Stimulated activated CD4-positive, alpha-beta T cell treated with anti-CD3 and anti-CD28 coated beads, Interleukin-4, amount 100 ng/mL, for 48 hours (primary cell): ENCODE results near the gene RARRES1.

Experiments used
- DNase-seq, 2 donors: peaks; one replicate each; pipeline ENCODE4 v3.0.0-alpha.2; 2020; ENCODE audit warnings: low read depth in 2 of 2

The RARRES1 gene, protein sequence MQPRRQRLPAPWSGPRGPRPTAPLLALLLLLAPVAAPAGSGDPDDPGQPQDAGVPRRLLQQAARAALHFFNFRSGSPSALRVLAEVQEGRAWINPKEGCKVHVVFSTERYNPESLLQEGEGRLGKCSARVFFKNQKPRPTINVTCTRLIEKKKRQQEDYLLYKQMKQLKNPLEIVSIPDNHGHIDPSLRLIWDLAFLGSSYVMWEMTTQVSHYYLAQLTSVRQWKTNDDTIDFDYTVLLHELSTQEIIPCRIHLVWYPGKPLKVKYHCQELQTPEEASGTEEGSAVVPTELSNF

GRCh38 chr3:158731938-158732855 lies at the start of gene RARRES1:
Gene RARRES1, minus strand, starts transcription at chr3:158732457. Its CDS starts 42 bp downstream, at chr3:158732415.
- DNase-seq = peak; percentile 36 to 42

GRCh38 chr3:158781849-158782248 lies 49.6 kb upstream of the RARRES1 start:
- DNase-seq = no peak

DNA sequence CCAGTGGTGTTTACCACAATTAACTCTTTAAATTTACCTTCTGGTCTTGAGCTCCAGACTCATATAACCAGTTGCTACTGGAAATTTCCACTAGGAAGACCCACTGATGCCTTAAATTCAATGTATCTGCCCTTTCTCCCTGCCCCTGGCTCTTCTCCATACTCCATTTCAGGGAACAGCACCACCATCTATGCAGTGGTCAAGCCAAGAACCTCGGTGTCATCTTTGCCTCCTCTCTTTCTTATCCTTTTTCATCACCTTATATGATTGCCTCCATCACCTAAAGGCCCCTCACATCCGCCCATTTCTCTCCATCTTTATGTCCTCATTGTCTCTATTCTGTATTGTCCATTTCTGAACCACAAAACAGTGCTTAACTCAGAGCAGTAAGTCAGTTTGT lies 48.9 kb upstream of the RARRES1 start:
- DNase-seq = no peak

DNA sequence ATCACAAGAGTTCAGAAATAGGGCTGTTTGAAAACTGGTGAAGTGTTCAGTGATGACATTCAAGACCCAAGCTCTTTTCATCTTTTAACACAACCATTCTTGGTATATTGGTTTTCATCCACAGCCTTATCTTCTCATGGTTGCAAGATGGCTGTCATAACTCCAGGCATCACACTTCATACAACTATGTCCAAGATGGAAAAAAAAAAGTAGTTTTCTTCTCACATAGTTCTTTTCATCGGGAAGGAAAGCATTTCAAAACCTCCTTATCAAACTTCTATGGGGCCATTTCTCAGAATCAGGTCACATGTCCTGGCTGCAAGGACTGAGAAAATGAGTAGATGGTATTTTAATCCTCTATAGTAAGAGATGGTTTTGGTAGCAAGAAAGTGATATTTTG lies 48.5 kb upstream of the RARRES1 start:
- no peak for DNase-seq

DNA sequence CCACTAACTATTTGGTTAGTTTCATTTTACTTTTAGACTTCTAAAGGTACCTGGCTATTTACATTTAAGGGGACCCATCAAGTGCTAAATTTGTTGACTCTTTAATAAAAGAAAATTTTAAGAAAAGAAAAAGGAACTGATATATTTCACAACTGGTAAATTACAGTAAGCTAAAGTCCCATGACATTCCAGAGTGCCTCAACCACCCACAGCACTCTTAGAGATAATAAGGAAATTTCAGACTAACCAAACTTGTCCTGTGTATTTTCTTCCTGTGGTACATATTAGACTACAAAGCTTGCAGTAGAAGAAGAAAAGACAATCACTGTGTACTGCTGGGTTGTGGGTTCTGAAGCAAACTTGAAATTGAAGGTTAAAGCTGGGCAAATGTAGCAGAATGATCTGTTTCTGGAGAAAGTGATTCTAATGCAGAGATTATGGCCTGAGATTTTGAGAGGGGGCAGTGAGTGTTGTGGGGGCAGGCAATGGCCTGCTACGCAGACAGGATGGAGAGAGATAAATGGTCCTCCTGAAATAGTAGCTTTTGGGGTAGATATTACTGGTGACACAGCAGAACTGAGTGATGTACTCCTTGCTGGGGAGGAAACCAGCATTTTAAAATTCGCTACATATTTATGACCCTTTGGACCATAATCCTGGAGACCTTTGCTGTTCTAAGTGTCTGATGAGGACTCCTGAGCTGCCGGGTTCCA lies 45.1 kb upstream of the RARRES1 start:
- DNase-seq = no peak

DNA sequence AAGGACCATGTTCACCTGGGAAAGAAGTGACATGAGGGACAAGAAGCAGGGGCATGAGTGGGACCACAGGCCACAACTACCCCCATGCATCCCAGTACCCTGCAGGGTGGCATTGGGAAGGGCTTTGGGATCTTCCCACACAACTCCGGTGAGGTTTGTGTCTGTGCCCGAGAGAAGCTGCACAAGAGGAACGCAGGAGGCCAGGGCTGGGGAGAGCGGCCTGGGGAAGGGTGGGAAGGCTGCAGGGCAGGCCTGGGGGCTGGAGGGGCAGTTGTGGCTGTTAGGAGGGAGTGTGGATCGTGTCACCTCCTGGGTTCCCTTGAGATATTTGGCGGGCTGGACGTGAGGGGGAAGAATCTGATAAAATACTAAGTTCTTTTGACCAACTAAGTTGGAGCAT lies 44.3 kb upstream of the RARRES1 start:
- DNase-seq = no peak

GRCh38 chr3:158775426-158776410 lies 43.5 kb upstream of the RARRES1 start:
- no peak for DNase-seq

DNA sequence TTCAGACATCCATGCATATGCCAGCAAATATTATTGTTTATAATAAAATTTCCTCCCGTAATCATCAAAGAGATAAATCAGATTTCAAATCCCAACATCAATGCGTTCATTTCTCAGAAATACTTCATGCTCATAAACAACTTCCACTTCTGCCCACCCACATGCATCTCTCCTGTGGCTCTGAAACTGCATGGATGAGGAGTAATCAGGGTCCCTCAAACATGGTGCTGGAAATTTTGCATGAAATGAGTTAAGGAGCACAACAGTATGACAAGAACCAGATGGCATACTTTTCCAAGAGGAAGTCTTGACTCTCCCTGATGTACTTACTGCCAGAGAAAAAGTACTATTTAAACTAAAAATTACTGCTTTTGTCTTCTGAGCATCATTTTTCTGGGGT lies 42.7 kb upstream of the RARRES1 start:
- no peak for DNase-seq

GRCh38 chr3:158773845-158774830 lies 41.9 kb upstream of the RARRES1 start:
- no peak for DNase-seq

GRCh38 chr3:158773166-158773565 lies 40.9 kb upstream of the RARRES1 start:
- no peak for DNase-seq

DNA sequence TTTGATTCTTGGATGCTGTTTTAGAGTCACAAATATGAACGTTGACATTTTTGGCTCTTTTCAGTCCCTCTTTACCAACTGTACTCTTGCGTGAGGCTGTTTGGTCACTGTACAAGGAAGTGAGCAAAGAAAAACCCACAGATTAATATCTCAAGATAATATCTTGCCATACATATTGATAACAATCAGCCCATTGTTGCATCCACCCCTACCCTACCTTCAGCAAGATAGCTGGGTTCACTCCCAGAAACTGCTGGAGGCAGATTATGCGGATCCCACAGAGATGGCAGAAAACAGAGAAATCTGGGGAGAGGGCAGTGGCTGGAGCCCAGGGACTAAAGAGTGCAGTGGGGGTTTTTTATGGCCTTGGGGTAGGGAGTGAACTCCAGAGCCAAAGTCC lies 39.7 kb upstream of the RARRES1 start:
- DNase-seq = no peak

DNA sequence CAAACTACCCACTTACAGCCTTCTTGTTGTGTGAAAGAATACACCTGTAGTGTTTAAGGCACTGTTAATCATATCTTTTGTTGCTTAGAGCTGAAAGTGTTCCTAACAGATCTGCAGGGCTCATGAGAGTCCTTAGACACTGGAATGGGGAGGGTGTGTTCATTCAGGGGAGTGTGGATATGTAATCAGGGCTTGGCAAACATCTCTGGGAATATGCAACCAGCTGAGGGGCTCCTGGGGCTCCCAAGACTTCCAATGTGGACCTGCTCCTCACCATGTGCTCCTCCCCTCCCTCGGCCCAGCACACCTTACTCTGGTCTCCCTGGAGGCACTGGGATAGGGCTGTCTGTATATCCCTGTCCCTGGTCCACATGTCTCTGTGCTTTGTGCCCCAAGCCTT lies 39.3 kb upstream of the RARRES1 start:
- no peak for DNase-seq

DNA sequence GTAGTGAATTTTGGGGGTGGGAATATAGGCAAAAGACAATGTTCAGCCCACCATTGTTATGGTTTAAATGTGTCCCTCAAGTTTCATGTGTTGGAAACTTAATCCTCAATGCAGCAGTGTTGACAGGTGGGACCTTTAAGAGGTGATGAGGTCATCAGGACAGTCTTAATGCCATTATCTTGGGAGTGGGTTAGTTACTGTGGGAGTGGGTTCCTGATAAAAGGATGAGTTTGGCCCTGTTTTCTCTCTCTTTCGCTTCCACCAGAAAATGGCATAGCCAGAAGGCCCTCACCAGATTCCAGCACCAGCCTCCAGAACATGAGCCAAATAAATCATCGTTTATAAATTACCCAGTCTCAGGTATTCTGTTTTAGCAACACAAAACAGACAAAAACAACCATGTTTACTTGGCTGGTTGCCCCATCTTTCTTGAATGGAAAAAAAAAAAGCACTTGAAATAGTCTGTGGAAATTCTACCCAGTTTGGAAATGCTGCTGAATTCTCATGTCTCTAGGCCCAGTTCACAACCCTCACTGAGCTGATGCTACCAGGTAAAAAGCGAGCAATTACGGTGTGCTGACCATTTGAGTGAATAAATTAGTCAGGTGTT lies 38.6 kb upstream of the RARRES1 start:
- no peak for DNase-seq

DNA sequence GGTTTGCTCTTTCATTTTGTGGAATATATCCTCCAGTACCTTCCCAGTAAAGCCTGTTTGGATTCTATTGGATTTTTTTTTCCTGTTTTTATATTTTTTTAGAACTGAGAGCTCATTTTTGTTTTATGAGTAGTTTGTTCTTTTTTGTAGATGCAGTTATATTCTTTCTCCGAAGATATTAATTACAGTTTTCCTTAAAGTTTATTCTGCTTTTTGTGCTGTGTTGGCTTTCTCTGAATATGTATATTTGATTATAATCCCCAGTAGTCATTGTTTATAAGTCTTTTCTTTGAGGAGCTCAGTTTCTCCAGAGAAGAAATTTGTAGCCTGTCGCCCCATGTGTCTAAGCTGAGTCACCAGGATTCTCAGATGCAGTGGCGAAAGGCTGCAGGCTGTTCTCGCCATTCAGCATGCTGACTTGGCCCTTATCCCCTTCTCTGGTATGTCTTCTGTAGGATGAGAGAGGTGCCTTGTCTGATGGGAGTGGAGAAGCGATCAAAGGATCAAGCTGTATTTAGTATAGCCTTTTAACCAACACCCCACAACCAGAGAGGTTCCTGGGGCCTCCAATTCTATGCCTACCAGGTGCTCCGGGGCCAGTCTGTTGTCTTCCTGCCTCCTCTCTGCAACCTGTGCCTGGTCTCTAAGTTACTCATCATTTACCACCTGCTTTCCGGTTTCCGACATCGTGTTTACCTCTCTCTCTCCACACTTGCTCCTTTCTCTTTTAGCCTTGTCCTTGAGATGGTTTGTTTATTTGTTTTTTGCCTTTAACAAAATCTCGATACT lies 37.9 kb upstream of the RARRES1 start:
- DNase-seq = no peak

DNA sequence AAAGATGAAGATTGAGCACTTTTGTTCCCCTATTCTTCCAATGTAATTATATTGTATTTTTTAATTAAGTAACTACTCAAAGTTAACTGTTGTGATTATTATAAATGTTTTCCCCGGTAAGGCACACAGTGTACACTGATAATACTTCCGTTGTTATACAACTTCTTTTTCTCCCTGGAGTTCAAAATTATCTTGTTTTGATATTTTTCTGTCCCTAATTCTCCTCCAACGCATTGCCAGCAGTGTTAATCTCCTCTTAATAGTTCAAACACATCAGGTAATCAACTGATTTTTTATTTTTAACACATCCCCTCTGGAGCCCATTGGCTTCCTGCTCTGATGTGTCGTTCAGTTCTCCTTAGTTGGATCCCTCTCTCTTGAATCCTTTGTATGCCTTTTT lies 37.3 kb upstream of the RARRES1 start:
- DNase-seq = no peak

DNA sequence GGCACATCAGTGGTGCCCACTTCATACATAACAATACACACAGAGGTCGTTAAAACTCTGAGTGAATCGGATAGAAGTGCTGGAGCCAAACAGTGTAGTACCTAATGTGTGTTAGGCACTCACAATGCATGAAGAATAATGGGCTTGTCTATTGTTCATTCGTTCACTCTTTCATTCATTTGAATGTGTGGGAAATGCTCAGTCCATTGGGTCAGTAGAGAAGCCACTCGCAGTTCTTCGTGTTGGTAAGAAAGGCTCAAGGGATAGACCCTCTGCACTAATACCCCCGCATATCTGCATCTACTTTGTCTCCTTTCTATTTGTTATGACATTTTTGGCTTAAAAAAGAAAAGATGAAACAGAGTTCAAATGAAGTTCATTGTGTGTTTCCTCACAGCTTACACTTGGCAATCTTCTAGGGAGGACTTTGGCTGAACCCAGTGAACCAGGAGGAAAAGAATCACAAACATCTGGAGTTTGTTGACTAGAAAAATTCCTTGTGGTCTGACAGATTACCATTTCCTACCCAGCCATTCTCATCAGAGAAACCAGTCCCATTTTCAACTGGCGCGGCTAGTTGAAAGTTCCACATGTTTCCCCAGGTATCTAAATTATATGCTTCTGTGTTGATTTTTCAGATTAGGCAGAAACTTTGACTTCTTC lies 36.8 kb upstream of the RARRES1 start:
- DNase-seq = no peak

GRCh38 chr3:158768361-158768787 lies 36.1 kb upstream of the RARRES1 start:
- no peak for DNase-seq

DNA sequence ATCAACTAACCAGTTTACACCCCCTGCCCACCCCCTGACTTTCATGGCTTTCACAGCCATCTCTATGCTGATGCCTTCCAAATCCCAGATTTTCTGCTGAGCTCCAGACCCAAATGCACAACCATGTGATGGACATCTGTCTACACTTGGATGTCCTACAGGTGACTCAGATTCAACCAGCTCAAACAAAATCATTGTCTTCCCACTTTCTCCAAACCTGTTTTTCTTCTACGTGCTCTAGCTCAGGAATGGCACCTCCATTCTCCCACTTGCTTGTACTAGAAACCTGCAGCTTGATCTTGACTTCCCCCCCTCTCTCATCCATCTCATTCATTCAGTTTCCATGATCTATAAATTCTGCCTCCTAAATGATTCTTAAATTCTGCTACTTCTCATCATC lies 34.1 kb upstream of the RARRES1 start:
- DNase-seq = no peak
